GM18498 (cell line): ENCODE data around the gene SNX20.

Experiments
- ATAC-seq: cut with Tn5 transposase; IDR thresholded peaks from one replicate; pipeline ENCODE4 v1.9.1; 2021; ENCODE audit warnings: mild to moderate bottlenecking, moderate library complexity; ENCODE audit not compliant: unreplicated experiment

SNX20 gene

GRCh38 chr16:50681021-50681885, at the start of gene SNX20:
TSS of gene SNX20 (minus strand) at chr16:50681312. CDS start at chr16:50677526, 3,786 bp downstream.
- ATAC-seq, result peak; percentile 69

GRCh38 chr16:50724306-50724705, 43.2 kb upstream of the SNX20 start:
- ATAC-seq, result no peak

- ATAC-seq, result no peak
These were observed 41.8 kb upstream of the SNX20 start for GRCh38 chr16:50722960-50723359.

- ATAC-seq, result no peak
These were observed 41.3 kb upstream of the SNX20 start for GRCh38 chr16:50722405-50722737.

- ATAC-seq, result no peak
These were observed 40.7 kb upstream of the SNX20 start for GRCh38 chr16:50721549-50722404.

- no peak for ATAC-seq
These were observed 38.6 kb upstream of the SNX20 start for GRCh38 chr16:50719401-50720337.

GRCh38 chr16:50718761-50719400, 37.8 kb upstream of the SNX20 start:
- ATAC-seq, result no peak

- ATAC-seq, result no peak
These were observed 37.1 kb upstream of the SNX20 start for GRCh38 chr16:50718061-50718760.

- ATAC-seq, result no peak
These were observed 36.4 kb upstream of the SNX20 start for GRCh38 chr16:50717494-50717893.

GRCh38 chr16:50717091-50717490, 36.0 kb upstream of the SNX20 start:
- no peak for ATAC-seq

GRCh38 chr16:50712956-50713355, 31.8 kb upstream of the SNX20 start:
- ATAC-seq, result no peak

GRCh38 chr16:50712560-50712898, 31.4 kb upstream of the SNX20 start:
- no peak for ATAC-seq

- ATAC-seq, result no peak
These were observed 30.9 kb upstream of the SNX20 start for GRCh38 chr16:50711862-50712559.

GRCh38 chr16:50711040-50711439, 29.9 kb upstream of the SNX20 start:
- ATAC-seq, result no peak

GRCh38 chr16:50709980-50710379, 28.9 kb upstream of the SNX20 start:
- ATAC-seq, result no peak

GRCh38 chr16:50709061-50709684, 28.1 kb upstream of the SNX20 start:
- ATAC-seq, result no peak

- no peak for ATAC-seq
These were observed 27.4 kb upstream of the SNX20 start for GRCh38 chr16:50708373-50709060.

GRCh38 chr16:50706250-50706649, 25.1 kb upstream of the SNX20 start:
- no peak for ATAC-seq
